ENCODE data around the gene NDUFA6.
A peak's percentile ranks its signal among the peaks of the same experiment; 100 is the strongest.
"Not testable (repeated sequence)": the region's sequence is repeated elsewhere in the genome, so short reads cannot be mapped to it uniquely, and the experiment has no call there.

The NDUFA6 gene

DNA sequence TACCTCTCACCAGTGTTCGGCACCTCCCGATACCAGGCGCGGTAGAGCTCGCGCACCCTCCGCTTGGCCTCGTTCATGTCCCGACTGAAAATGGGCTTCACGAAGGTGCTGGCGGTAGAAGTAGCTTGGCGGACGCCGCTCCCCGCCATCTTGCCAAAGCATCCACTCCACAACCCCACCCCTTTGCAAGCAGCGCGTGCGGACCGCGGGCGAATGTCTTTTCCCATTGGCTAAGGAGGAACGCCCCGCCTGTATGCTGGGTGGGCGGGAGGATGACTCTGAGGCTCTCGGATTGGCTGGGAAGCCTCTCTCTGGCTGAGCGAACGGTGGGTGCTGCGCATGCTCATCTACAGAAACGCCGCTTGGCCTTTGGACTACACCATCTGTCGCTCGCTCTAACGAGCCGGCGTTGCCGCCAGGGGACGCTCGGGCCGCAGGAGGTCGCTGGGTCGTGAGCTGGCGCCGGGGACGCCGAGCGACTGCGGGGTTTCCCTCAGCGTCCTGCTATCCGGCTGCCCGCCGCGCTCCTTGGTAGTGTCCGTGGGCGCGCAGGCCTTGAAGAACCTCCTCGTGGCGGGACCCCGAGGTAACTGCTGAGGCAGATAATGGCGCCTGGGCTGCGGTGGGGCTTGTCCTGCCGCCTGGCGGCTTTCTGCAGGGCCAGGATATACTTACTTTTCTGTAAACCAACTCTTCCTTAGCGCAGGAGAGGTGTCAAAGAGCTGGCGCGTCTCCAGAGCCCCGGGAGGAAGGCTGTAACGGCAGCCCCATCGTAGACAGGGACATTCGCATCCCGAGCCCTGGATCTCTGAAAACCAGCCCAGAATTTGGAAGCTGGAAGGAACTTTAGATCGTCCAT lies at the start of gene NDUFA6:
Gene NDUFA6 (minus strand): TSS at position 177 of the 859 bp plus-strand sequence. CDS start 28 bp downstream, at position 149.
- DNase-seq, result peak; percentile 99

DNA sequence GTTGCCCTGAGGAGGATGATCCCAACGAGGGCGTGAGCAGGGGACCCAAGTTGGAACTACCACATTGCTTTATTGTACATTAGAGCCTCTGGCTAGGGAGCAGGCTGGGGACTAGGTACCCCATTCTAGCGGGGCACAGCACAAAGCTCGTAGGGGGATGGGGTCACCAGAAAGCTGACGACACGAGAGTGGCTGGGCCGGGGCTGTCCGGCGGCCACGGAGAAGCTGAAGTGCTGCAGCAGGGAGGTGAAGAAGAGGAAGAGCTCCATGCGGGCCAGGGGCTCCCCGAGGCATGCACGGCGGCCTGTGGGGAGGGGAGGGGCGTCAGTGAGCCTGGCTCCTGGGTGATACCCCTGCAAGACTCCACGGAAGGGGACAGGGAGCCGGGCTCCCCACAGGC lies 49.6 kb upstream of the NDUFA6 start:
- not testable (repeated sequence) for DNase-seq

DNA sequence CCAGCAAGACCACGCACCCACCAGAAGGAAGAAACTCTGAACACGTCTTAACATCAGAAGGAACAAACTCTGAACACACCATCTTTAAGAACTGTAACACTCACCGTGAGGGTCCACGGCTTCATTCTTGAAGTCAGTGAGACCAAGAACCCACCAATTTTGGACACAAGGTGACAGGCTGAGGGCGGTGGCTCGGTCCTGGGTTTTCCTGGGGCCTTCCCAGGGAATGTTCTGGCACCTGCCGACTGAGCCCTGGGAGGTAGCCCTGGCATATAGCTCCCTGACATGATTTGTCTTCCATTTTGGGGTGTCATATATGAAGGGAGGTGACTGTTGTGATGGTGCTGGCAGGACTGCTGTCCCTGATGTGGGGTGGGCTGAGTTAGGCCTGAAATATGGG lies 48.9 kb upstream of the NDUFA6 start:
- DNase-seq, result not testable (repeated sequence)

DNA sequence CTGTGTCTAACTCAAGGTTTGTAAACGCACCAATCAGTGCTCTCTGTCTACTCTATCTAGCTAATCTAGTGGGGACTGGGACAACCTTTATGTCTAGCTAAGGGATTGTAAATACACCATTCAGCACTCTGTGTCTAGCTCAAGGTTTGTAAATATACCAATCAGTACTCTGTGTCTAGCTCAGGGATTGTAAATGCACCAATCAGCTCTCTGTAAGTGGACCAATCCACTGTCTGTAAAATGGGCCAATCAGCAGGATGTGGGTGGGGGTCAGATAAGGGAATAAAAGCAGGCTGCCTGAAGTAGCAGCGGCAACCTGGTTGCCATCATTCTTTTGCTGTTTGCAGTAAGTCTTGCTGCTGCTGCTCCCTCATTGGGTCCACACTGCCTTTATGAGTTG lies 48.4 kb upstream of the NDUFA6 start:
- no peak for DNase-seq

DNA sequence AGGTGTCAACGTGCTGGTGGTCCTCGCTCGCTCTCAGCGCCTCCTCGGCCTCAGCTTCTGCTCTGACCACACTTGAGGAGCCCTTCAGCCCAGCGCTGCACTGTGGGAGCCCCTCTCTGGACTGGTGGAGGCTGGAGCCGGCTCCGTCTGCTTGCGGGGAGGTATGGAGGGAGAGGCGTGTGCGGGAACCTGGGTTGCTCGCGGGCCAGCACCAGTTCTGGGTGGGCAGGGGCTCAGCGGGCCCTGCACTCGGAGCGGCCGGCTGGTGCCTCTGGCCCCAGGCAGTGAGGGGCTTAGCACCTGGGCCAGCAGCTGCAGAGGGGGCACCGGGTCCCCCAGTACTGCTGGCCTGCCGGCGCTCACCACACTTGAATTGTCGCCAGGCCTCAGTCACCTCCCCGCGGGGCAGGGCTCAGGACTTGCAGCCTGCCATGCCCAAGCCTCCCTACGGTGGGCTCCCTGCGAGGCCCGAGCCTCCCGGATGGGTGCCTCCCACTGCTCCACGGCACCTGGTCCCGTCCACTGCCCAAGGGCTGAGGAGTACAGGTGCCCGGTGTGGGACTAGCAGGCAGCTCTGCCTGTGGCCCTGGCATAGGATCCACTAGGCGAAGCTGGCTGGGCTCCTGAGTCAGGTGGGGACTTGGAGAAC lies 47.7 kb upstream of the NDUFA6 start:
- no peak for DNase-seq

DNA sequence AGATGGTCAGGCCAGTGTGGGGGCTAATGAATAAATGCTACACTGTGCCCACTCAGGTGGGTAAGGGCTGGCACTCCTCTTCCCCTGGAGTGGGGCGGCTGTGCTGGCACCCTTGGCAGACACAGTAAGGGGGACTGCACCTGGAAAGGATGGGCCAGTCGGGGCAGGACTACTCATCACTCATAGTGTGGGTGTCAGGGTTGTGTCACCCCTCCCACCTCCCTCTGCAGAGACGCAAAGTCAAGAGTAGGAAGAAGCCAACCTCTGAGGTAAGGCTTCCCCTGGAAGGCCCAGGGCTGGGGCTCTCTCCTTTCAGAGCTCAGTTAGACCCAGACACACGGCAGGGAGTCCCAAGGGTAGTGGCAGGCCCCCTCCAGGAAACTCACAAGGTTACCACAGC lies 45.1 kb upstream of the NDUFA6 start:
- DNase-seq, result not testable (repeated sequence)

DNA sequence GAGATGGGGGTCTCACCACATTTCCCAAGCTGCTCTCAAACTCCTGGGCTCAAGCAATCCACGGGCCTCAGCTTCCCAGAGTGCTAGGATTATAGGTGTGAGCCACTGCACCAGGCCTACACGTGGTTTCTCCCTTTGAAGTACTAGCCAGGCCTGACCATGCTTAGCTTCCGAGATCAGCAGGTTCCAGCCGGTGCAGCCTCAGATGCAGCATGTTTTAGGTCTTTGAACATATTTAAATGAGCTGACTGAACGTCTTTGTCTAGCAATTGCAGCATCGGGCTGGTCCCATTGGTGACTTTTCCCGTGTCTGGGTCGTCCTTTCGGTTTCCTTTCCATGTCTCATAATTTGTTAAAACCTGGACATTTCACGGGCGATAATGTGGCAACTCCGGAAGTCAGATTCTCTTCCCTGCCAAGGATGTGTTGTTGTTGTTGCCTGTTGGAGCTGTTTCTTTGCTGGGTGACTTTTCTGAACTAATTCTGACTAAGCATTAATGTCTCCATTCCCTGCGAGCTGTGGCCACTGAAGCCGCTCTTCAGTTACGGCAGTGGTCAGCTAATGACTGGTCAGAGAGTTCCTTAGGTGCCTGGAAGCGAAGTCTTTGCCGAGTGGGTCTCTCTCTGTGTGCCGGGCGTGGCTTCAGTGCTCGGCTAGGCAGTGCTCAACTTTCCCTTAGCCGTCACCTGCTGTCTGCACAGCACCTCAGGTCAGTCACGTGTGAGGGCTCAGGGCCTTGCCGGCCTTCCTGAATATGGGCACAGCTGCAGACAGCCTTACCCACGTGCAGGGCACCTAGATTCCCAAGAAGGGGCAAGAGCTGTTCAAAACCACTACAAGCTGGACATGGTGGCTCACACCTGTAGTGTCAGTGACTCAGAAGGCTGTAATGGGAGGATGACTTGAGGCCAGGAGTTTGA lies 43.8 kb upstream of the NDUFA6 start:
- no peak for DNase-seq

DNA sequence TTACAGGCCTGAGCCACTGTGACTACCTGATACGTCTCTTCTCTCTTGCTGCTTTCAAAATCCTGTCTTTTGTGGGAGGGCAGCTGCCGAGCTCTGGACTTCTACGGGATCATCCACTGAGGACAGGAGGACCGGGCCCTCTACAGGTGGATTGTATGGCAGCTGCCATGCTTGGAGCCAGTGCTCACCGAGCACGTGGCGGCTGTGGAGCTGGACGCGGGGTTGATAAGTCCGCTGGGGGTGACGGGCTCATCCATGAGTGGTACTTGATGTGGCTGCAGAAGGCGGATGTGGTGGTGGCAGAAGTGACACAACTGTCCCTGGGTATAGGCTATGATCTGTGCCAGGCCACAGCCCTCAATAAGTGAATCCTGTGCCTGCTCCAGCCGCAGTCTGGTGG lies 41.9 kb upstream of the NDUFA6 start:
- no peak for DNase-seq

DNA sequence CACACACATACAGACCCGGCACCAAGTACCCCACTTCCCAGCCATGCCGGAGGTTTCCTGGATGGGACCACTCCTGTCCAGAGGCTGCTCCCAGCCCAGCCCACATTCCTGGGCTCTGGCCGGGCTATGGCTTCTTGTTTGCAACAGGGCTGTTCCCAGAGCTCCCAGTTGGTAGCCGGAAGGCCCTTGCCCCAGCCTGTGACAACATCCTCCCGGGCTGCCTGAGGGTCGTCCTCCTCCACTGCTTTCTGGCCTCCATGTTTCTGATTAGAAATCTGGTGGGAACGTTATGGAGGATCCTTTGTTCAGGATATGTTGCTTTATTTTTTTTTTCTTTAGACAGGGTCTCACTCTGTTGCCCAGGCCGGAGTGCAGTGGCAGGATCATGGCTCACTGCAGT lies 41.0 kb upstream of the NDUFA6 start:
- DNase-seq, result no peak

DNA sequence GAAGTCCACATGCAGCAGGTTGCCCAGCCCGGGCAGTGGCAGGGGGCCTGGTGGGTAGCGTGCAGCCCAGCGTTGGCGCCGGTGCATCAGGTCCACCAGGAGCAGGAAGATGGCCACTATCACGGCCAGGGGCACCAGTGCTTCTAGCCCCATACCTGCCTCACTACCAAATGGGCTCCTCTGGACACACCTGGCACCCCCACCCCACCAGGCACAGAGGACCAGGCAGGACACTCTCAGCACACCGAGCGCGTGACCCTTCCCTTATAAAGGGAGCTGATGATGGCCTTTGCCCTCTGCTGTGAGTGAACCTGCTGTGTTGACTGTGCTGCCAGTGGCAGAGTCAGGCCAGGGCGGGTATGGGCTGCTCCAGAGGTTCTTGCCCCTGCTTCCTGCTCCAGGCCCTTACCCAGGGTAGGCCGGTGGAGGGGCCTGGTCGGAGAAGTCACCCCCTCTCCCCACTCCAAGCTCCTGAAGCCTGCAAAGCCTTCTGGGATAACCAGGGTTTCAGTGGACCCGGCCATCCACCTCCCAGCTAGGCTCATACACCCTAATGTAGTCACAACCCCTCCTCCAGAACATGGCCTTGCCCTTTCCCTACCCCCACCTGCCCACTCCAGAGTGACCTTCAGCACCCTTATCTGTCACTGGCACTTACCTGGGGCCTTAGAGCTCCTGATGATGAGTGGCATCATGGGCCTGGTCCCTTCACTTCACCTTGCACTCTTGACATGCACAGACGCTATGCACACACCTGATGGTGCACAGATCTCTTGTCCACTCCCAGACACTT lies 40.3 kb upstream of the NDUFA6 start, which contains the start of gene CYP2D6:
Gene CYP2D6 (minus strand): TSS at position 172 of the 793 bp plus-strand sequence. CDS start 19 bp downstream, at position 153.
- DNase-seq, result not testable (repeated sequence)

DNA sequence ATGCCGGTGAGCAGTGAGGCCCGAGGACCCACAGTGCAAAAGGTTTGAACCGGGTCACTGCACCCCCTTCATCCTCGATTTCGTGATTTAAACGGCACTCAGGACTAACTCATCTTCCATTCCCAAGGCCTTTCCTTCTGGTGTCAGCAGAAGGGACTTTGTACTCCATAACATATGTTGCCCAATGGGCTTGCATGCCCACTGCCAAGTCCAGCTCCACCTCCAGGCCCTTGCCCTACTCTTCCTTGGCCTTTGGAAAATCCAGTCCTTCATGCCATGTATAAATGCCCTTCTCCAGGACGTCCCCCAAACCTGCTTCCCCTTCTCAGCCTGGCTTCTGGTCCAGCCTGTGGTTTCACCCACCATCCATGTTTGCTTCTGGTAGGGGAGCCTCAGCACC lies 39.6 kb upstream of the NDUFA6 start:
- not testable (repeated sequence) for DNase-seq

DNA sequence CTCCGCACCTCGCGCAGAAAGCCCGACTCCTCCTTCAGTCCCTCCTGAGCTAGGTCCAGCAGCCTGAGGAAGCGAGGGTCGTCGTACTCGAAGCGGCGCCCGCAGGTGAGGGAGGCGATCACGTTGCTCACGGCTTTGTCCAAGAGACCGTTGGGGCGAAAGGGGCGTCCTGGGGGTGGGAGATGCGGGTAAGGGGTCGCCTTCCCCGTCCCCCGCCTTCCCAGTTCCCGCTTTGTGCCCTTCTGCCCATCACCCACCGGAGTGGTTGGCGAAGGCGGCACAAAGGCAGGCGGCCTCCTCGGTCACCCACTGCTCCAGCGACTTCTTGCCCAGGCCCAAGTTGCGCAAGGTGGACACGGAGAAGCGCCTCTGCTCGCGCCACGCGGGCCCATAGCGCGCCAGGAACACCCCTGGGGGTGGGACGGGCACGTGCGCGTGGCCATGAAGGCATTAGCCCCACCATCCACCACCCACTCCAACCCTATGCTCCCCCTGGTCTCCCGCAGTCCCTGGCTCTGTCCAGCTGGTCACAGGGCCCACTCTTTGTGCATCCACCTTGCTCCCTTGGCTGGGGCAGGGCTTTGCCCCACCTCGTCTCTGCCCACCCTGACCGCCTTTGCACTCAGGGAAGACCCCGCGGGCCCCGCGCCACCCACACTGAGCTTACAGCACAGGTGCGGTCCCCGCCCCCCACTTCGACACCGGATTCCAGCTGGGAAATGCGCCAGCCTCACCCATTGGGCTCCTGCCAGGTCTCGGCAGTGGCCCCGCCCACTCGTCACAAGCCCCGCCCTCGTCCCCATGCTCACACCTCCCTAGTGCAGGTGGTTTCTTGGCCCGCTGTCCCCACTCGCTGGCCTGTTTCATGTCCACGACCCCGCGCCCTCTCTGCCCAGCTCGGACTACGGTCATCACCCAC lies 38.5 kb upstream of the NDUFA6 start:
- not testable (repeated sequence) for DNase-seq

DNA sequence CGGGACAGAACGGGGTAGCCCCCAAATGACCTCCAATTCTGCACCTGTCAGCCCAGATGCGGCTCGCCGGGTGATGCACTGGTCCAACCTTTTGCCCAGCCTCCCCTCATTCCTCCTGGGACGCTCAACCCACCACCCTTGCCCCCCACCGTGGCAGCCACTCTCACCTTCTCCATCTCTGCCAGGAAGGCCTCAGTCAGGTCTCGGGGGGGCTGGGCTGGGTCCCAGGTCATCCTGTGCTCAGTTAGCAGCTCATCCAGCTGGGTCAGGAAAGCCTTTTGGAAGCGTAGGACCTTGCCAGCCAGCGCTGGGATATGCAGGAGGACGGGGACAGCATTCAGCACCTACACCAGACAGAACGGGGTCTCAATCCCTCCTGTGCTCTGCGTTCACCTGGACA lies 37.4 kb upstream of the NDUFA6 start:
- not testable (repeated sequence) for DNase-seq

DNA sequence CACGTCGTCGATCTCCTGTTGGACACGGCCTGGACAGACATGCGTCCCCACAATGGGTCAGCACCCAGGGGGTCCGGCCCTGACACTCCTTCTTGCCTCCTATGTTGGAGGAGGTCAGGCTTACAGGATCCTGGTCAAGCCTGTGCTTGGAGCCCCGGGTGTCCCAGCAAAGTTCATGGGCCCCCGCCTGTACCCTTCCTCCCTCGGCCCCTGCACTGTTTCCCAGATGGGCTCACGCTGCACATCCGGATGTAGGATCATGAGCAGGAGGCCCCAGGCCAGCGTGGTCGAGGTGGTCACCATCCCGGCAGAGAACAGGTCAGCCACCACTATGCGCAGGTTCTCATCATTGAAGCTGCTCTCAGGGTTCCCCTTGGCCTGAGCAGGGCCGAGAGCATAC lies 37.0 kb upstream of the NDUFA6 start:
- DNase-seq, result no peak

DNA sequence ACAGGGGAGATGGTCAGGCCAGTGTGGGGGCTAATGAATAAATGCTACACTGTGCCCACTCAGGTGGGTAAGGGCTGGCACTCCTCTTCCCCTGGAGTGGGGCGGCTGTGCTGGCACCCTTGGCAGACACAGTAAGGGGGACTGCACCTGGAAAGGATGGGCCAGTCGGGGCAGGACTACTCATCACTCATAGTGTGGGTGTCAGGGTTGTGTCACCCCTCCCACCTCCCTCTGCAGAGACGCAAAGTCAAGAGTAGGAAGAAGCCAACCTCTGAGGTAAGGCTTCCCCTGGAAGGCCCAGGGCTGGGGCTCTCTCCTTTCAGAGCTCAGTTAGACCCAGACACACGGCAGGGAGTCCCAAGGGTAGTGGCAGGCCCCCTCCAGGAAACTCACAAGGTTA lies 33.0 kb upstream of the NDUFA6 start:
- not testable (repeated sequence) for DNase-seq

DNA sequence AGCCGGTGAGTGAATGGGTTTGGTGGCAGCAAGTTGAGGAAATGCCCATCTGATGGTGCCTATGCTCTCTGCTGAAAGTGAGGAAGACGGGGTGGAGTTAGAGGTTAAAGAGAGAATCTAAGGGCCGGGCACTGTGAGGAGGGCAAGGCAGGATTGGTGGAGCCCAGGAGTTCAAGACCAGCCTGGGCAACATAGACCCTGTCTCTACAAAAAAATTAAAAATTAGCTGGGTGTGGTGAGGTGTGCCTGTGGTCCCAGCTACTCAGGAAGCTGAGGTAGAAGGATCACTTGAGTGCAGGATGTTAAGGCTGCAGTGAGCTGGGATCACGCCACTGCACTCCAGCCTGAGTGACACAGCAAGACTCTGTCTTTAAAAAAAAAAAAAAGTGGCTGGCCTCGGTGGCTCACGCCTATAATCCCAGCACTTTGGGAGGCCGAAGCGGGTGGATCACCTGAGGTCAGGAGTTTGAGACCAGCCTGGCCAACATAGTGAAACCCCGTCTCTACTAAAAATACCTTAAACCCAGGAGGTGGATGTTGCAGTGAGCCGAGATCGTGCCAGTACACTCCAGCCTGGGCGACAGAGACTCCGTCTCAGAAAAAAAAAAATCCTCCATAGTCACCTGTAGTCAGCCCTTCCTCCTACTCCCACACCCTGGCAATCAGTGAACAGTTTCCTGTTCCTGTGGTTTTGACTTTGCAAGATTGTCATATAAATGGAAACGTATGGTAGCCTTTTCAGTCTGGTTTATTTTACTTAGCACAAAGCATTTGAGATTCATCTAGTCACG lies 29.9 kb upstream of the NDUFA6 start:
- DNase-seq, result not testable (repeated sequence)

DNA sequence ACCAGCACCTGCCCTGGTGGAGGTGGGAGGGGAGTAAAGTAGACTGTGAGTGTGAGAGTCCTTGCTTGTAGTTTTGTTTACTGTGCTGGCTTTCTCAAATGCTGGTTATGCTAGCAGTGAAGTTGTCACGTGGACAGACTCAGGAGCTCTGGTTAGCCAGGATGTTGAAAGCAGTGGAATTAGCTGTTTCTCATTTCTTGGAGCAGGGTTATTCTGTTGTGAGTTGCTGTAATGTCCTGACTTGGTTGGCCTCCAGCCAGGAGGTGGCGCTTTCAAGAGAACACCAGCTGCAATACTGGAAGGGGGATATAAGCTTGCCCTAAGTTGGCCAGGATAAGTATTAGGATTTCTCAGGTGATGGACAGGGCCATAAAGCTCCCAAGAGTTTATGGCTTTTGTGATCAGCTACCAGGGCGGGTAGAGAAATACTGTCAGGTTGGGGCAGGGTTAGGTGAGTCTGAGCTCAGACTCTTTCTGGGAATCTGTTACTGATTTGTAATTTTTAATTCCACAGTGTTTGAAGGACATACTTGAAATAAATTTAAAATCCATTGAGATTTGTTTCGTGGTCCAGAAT lies 26.4 kb upstream of the NDUFA6 start:
- no peak for DNase-seq

DNA sequence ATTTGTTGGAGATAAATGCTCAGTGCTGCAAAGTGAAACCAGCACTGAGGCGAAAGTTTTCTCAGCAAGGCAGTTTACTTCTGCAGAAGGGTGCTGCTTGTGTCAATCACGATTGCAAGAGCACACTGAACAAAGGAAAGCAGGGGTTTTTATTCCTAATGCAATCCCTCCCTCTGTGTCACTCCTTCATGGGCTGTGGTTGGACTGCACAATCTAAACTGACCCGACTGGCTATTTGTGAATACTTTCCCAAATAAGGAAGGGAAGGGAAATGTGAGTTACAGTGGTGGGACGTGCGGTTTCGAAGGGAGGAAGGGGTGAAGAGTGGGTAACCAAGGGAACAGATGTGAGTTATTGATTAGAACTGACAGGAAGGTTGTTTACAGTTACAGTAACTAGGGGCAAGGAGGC lies 24.9 kb upstream of the NDUFA6 start:
- DNase-seq, result not testable (repeated sequence)

DNA sequence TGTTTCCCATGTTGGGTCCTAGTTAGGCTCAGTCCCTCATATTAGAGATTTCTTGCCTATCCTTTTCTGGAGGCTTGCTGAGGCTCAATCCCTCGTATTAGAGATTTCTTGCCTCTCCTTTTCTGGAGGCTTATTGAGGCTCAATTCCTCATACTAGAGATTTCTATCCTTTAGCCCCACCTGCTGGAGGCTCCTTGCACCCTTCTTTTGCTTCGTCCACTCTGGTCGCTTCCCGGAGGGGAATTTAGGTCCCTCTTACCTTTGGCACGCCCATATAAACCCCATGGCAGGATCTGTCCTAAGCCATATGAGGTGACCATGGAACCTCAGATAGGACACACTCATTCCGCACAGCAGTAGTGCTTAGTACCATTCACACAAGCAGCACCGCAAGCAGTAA lies 24.1 kb upstream of the NDUFA6 start:
- DNase-seq, result no peak

DNA sequence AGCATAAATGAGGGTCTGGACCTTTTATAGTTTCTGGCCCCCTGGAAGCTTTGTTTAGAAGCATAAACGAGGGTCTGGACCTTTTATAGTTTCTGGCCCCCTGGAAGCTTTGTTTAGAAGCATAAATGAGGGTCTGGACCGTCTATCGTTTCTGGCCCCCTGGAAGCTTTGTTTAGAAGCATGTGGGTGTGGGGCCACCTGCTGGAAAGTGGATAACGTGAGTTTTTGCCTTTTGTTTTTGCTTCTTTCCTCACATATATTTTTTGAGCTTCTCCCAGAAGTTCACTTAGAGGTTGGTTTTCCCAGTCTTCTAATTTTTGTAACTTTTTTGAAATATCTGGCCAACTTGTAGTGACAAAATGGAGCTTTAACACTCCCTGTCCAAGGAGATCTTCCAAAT lies 22.2 kb upstream of the NDUFA6 start:
- not testable (repeated sequence) for DNase-seq

Data from hippocampal formation (tissue), 2 donors.